Activated CD8-positive, alpha-beta T cell treated with anti-CD3 and anti-CD28 coated beads for 36 hours (primary cell): Measurements from ENCODE around the gene TM9SF3. TPM values are rescaled to one million over a fixed set of nuclear protein-coding genes. Genes with fewer than 3 reads are reported as not detected.

Source experiments
- ATAC-seq: fragments of 200-7000 bp; cut with Tn5 transposase; one replicate; pipeline ENCODE4 v1.10.0; 2021; ENCODE audit warnings: mild to moderate bottlenecking, moderate library complexity
- CTCF ChIA-PET: fragments of 350-600 bp; sonication (Branson Sonifier 250); formaldehyde crosslinking; loops from one replicate; lab custom pipeline; 2021; ENCODE audit warnings: antibody characterized with exemption; lab: Charles Lee
- POLR2A ChIA-PET: fragments of 350-600 bp; sonication (Branson Sonifier 250); formaldehyde crosslinking; loops from one replicate; lab custom pipeline; 2021; ENCODE audit warnings: antibody characterized with exemption; lab: Charles Lee
- DNase-seq: peaks from one replicate; pipeline ENCODE4 v3.0.0-alpha.2; 2020
- H3K27ac Mint-ChIP-seq: one replicate; pipeline ENCODE4 v1.8.0; 2021; ENCODE audit warnings: mild to moderate bottlenecking, mixed read lengths
- H3K27me3 Mint-ChIP-seq: one replicate; pipeline ENCODE4 v1.8.0; 2021; ENCODE audit warnings: mixed read lengths
- H3K36me3 Mint-ChIP-seq: one replicate; pipeline ENCODE4 v1.8.0; 2021; ENCODE audit warnings: low read depth, mixed read lengths
- H3K4me1 Mint-ChIP-seq: one replicate; pipeline ENCODE4 v1.8.0; 2021; ENCODE audit warnings: low read depth, mixed read lengths
- H3K4me3 Mint-ChIP-seq: one replicate; pipeline ENCODE4 v1.8.0; 2021; ENCODE audit warnings: mild to moderate bottlenecking, moderate library complexity, mixed read lengths
- H3K9me3 Mint-ChIP-seq: one replicate; pipeline ENCODE4 v1.8.0; 2021; ENCODE audit warnings: mixed read lengths
- intact Hi-C: fragments of 100-400 bp; cut with micrococcal nuclease; formaldehyde crosslinking; loops from one replicate; pipeline ENCODE4 v1.10.0; 2022
- total RNA-seq, 2 experiments: library from RNA; stranded (reverse); gene quantifications; one replicate each; pipeline ENCODE4 v1.2.3, GENCODE V29; 2021
- TF ChIP-seq, protein P1 (sequence below): fragments of 200-600 bp; IDR thresholded peaks from one replicate; pipeline ENCODE4 v1.8.0; 2022; ENCODE audit warnings: antibody characterized with exemption, mild to moderate bottlenecking

The TM9SF3 gene
- total RNA-seq, 2 experiments from 2014 or later, result 66.4 to 71.1 TPM

DNA sequence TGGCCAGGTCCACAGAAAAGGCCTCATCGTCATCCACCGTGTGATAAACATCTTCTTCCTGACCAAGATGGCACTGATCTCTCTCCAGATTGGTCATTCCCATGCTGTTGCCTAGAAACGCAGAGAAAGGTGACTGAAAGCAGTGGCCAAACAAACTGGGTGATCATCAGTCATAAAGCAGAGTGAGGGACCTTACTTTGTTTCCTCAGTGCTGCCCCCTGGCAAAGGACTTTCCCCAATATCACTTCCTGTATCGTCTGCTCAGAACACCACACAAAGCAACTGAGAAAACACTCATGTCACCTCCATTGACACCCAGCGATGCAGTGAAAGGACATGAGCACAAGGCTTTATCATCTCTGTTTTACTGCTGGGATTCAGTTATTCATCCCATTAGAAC is 40.0 kb upstream of the TM9SF3 start:
- no peak overlapping the region for H3K27ac Mint-ChIP-seq
- no peaks in the 10 kb centered on the region for H3K4me1 Mint-ChIP-seq
- H3K27me3 Mint-ChIP-seq, result no peaks in the 10 kb centered on the region
- TF ChIP-seq, protein P1, sequence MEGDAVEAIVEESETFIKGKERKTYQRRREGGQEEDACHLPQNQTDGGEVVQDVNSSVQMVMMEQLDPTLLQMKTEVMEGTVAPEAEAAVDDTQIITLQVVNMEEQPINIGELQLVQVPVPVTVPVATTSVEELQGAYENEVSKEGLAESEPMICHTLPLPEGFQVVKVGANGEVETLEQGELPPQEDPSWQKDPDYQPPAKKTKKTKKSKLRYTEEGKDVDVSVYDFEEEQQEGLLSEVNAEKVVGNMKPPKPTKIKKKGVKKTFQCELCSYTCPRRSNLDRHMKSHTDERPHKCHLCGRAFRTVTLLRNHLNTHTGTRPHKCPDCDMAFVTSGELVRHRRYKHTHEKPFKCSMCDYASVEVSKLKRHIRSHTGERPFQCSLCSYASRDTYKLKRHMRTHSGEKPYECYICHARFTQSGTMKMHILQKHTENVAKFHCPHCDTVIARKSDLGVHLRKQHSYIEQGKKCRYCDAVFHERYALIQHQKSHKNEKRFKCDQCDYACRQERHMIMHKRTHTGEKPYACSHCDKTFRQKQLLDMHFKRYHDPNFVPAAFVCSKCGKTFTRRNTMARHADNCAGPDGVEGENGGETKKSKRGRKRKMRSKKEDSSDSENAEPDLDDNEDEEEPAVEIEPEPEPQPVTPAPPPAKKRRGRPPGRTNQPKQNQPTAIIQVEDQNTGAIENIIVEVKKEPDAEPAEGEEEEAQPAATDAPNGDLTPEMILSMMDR, result no peak
- intact Hi-C loops, result no loop called here
- CTCF ChIA-PET, result interaction anchor here (0.9 kb wide), 1 partner anchor 14 kb away, joined by 3 read pairs; no protein-coding TSS in a partner anchor
- ATAC-seq (no peak), DNase-seq (peak; percentile 45)
- POLR2A ChIA-PET, result no interaction called here
- H3K36me3 Mint-ChIP-seq, result peaks cover 2% of the 10 kb centered on the region
- no peak overlapping the region for H3K4me3 Mint-ChIP-seq
- H3K9me3 Mint-ChIP-seq, result no peaks in the 10 kb centered on the region

DNA sequence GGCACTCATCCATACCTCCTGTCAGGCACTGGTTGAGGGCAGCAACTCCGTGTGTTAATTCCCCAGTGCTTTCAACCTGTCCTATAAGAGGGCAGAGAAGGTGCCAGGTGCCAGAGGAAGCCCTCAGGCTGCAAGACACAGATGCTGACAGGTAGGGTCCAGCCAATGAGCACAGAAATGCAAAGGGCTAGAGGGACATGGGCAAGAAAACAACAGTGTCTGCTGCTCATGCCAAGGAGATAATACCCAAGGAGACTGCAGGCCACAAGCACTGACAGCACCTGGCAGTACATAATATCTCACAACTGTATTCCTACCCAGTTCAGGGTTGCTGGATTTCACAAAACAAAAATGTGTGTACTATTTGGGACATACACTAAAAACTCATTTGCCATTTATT is 38.4 kb upstream of the TM9SF3 start:
- DNase-seq (no peak), ATAC-seq (no peak)
- H3K27me3 Mint-ChIP-seq, result no peaks in the 10 kb centered on the region
- H3K36me3 Mint-ChIP-seq, result peaks cover 2% of the 10 kb centered on the region
- CTCF ChIA-PET, result no interaction called here
- H3K4me1 Mint-ChIP-seq, result no peaks in the 10 kb centered on the region
- H3K4me3 Mint-ChIP-seq, result no peak overlapping the region
- POLR2A ChIA-PET, result no interaction called here
- H3K27ac Mint-ChIP-seq, result no peak overlapping the region
- intact Hi-C loops, result no loop called here
- H3K9me3 Mint-ChIP-seq, result no peaks in the 10 kb centered on the region
- TF ChIP-seq, protein P1, result no peak

DNA sequence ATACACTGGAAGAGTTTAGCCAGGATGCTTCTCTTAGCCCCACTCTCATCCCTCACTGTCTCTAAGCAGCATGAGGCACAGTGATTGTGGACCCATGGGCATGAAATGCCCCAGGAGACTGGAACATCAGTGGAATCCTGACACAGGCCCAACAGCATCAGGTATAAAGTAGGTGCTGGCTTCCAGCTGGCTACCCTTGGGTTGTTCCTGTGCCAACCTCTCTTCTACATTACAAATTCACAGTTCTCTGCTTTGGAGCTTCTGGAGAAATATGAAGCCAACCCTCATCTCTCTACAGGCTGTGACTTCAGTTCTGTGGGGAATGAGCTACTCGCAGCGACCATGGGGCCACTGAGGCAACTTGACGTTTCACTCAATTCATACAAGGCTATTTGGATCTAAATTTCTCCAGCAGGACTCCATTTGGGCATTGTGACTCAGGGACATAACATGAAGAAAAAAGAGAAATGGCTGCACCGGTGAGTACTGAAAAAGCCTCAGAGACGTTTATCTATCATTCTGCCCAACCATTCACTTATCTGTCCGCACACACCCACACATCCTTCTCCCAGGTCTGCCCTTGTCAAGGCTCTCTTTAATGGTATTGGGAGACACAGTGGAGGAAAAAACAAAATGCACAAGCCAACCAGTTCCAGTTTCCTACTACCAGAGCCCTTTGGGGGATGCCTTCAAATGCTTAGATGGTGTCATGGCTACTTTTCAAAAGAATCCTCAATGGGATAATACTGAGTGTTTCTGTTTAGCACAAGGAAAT is 35.4 kb upstream of the TM9SF3 start:
- Mint-ChIP-seq H3K27me3 (no peaks in the 10 kb centered on the region), H3K4me3 (no peak overlapping the region), H3K4me1 (no peaks in the 10 kb centered on the region), H3K36me3 (peaks cover 2% of the 10 kb centered on the region), H3K27ac (no peak overlapping the region), H3K9me3 (no peaks in the 10 kb centered on the region)
- ATAC-seq (no peak), DNase-seq (no peak)
- intact Hi-C loops, result no loop called here
- ChIA-PET POLR2A (no interaction called here), CTCF (interaction anchor here (1.1 to 1.2 kb wide), 2 partner anchors 18 to 403 kb away, joined by 3 read pairs; no protein-coding TSS in a partner anchor)
- TF ChIP-seq, protein P1, result no peak

DNA sequence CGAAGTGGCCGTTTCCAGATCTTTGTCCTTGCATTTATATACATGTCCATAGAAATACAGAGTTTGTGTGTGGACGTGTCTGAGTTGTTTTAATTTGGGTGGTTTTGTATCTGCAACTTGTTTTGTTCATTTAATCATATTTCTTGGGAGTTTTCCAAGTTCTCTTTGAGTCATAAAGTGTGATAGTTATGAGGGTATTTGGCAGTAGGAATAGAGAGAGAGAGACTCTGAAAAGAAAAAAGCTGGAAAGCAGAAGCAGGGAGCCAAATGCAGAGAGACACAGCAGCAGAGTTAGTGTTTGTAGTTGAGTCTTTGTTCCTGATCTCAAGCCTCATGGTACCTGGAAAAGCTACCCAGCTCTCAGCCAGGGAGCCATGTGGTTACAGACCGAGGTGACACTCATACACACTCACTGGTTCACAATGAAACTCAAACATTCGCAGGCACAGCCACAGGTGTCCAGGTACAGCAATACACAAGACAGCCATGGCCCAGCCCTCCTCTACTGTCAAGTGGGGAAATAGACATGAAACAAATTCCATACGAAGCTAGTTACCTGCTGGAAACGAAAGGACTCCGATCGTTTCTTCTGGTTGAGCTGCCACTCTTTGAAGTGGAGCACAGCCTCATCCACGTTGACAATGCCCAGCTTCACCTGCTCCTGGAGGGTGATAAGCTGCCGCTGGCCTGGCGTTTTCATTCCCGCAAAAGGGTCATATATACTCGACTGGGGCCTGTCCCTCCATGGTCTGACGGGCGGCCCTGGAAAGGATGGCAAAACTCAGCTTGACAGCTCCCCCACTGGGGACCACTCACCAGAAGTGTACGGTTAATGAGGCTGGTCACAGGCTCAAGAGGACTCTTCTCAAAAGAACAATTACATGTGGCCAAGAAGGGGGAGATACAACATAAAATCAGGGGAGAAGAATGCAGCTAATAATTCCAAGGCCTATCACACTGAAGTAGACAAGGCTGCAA is 33.3 kb upstream of the TM9SF3 start:
- ATAC-seq (no peak), DNase-seq (no peak)
- Mint-ChIP-seq H3K27me3 (no peaks in the 10 kb centered on the region), H3K4me3 (no peak overlapping the region), H3K4me1 (no peaks in the 10 kb centered on the region), H3K27ac (no peak overlapping the region), H3K36me3 (no peaks in the 10 kb centered on the region), H3K9me3 (no peaks in the 10 kb centered on the region)
- intact Hi-C loops, result no loop called here
- TF ChIP-seq, protein P1, result no peak
- POLR2A ChIA-PET, result interaction anchor here (0.7 to 1.2 kb wide), 2 partner anchors 16 to 33 kb away, joined by 3 read pairs; partner anchors contain the start of gene TM9SF3
- CTCF ChIA-PET, result interaction anchor here (0.9 to 1.1 kb wide), 2 partner anchors 35 to 250 kb away, joined by 3 to 4 read pairs; no protein-coding TSS in a partner anchor
